ENCODE data around the gene FRMD7.
"Not testable (repeated sequence)": the region's sequence is repeated elsewhere in the genome, so short reads cannot be mapped to it uniquely, and the experiment has no call there.

Gene FRMD7

GRCh38 chrX:132127743-132128142 lies at the start of gene FRMD7:
Gene FRMD7, minus strand, starts transcription at chrX:132128020. Its CDS starts 176 bp downstream, at chrX:132127844.
- no peak within 1 kb of the TSS for H3K4me3 ChIP-seq (ENCODE audit: low read depth, low read length)
- no peak for DNase-seq (ENCODE audit: low read depth)

GRCh38 chrX:132173647-132174046 lies 45.8 kb upstream of the FRMD7 start:
- DNase-seq (ENCODE audit: low read depth): no peak
- H3K4me3 ChIP-seq (ENCODE audit: low read depth, low read length): no peak overlapping the region

GRCh38 chrX:132171881-132172280 lies 44.1 kb upstream of the FRMD7 start:
- DNase-seq (ENCODE audit: low read depth): no peak
- H3K4me3 ChIP-seq (ENCODE audit: low read depth, low read length): no peak overlapping the region

GRCh38 chrX:132171478-132171877 lies 43.7 kb upstream of the FRMD7 start:
- no peak overlapping the region for H3K4me3 ChIP-seq (ENCODE audit: low read depth, low read length)
- no peak for DNase-seq (ENCODE audit: low read depth)

- H3K4me3 ChIP-seq (ENCODE audit: low read depth, low read length): no peak overlapping the region
- no peak for DNase-seq (ENCODE audit: low read depth)
These were observed 41.7 kb upstream of the FRMD7 start for GRCh38 chrX:132169554-132169953.

GRCh38 chrX:132165651-132166050 lies 37.8 kb upstream of the FRMD7 start:
- no peak overlapping the region for H3K4me3 ChIP-seq (ENCODE audit: low read depth, low read length)
- no peak for DNase-seq (ENCODE audit: low read depth)

GRCh38 chrX:132165005-132165404 lies 37.2 kb upstream of the FRMD7 start:
- no peak overlapping the region for H3K4me3 ChIP-seq (ENCODE audit: low read depth, low read length)
- no peak for DNase-seq (ENCODE audit: low read depth)

GRCh38 chrX:132163094-132163493 lies 35.3 kb upstream of the FRMD7 start:
- not testable (repeated sequence) for H3K4me3 ChIP-seq (ENCODE audit: low read depth, low read length)

GRCh38 chrX:132153166-132153565 lies 25.3 kb upstream of the FRMD7 start:
- no peak for DNase-seq (ENCODE audit: low read depth)
- no peak overlapping the region for H3K4me3 ChIP-seq (ENCODE audit: low read depth, low read length)

More at GRCh38 chrX:132163094-132163493, 35.3 kb upstream of the FRMD7 start:
- DNase-seq (ENCODE audit: low read depth): not testable (repeated sequence)

GRCh38 chrX:132146456-132146855 lies 18.6 kb upstream of the FRMD7 start:
- H3K4me3 ChIP-seq (ENCODE audit: low read depth, low read length): no peak overlapping the region
- no peak for DNase-seq (ENCODE audit: low read depth)

GRCh38 chrX:132144061-132144460 lies 16.2 kb upstream of the FRMD7 start:
- no peak for DNase-seq (ENCODE audit: low read depth)
- no peak overlapping the region for H3K4me3 ChIP-seq (ENCODE audit: low read depth, low read length)

- DNase-seq (ENCODE audit: low read depth): no peak
- no peak overlapping the region for H3K4me3 ChIP-seq (ENCODE audit: low read depth, low read length)
These were observed 1.9 kb downstream of the FRMD7 start for GRCh38 chrX:132125906-132126305.

GRCh38 chrX:132120913-132121312 lies 6.9 kb downstream of the FRMD7 start:
- no peak for DNase-seq (ENCODE audit: low read depth)
- no peak overlapping the region for H3K4me3 ChIP-seq (ENCODE audit: low read depth, low read length)

GRCh38 chrX:132119821-132120515 lies 7.9 kb downstream of the FRMD7 start:
- no peak overlapping the region for H3K4me3 ChIP-seq (ENCODE audit: low read depth, low read length)
- DNase-seq (ENCODE audit: low read depth): no peak

GRCh38 chrX:132119283-132119682 lies 8.5 kb downstream of the FRMD7 start:
- DNase-seq (ENCODE audit: low read depth): no peak
- no peak overlapping the region for H3K4me3 ChIP-seq (ENCODE audit: low read depth, low read length)

GRCh38 chrX:132118358-132118757 lies 9.5 kb downstream of the FRMD7 start:
- H3K4me3 ChIP-seq (ENCODE audit: low read depth, low read length): no peak overlapping the region
- no peak for DNase-seq (ENCODE audit: low read depth)

GRCh38 chrX:132115792-132116191 lies 12.0 kb downstream of the FRMD7 start:
- no peak overlapping the region for H3K4me3 ChIP-seq (ENCODE audit: low read depth, low read length)
- no peak for DNase-seq (ENCODE audit: low read depth)

GRCh38 chrX:132114607-132115006 lies 13.2 kb downstream of the FRMD7 start:
- no peak overlapping the region for H3K4me3 ChIP-seq (ENCODE audit: low read depth, low read length)
- no peak for DNase-seq (ENCODE audit: low read depth)

GRCh38 chrX:132107291-132107690 lies 20.5 kb downstream of the FRMD7 start:
- H3K4me3 ChIP-seq (ENCODE audit: low read depth, low read length): no peak overlapping the region

GRCh38 chrX:132101799-132102198 lies 26.0 kb downstream of the FRMD7 start:
- no peak overlapping the region for H3K4me3 ChIP-seq (ENCODE audit: low read depth, low read length)
- no peak for DNase-seq (ENCODE audit: low read depth)

More at GRCh38 chrX:132107291-132107690, 20.5 kb downstream of the FRMD7 start:
- DNase-seq (ENCODE audit: low read depth): no peak

- DNase-seq (ENCODE audit: low read depth): no peak
- no peak overlapping the region for H3K4me3 ChIP-seq (ENCODE audit: low read depth, low read length)
These were observed 26.6 kb downstream of the FRMD7 start for GRCh38 chrX:132101206-132101605.
